Cardiac septum (tissue), 1 donor: Measurements from ENCODE around the gene PWP2. TPM values are rescaled to one million over a fixed set of nuclear protein-coding genes. Genes with fewer than 3 reads are reported as not detected.
"Not testable (repeated sequence)": the region's sequence is repeated elsewhere in the genome, so short reads cannot be mapped to it uniquely, and the experiment has no call there.

Source experiments
- DNase-seq: peaks from one replicate; pipeline ENCODE4 v3.0.0-alpha.2; 2020; ENCODE audit warnings: low spot score
- intact Hi-C: fragments of 100-400 bp; cut with DNase I; formaldehyde crosslinking; loops from one replicate; pipeline ENCODE4 v1.14.0; 2022
- total RNA-seq: library from RNA; stranded (reverse); fragmentation: NEBNext Ultra II Directional; extraction: Animal tissue kit (Norgen Biotek cat#: 25700); gene quantifications from one replicate; pipeline ENCODE4 v1.2.1, GENCODE V29; 2021
- donor health status: DM: no; HTN: no; CAD: no.

Gene PWP2
- total RNA-seq, 1 donor from 2014 or later = 1.6 TPM

GRCh38 chr21:44157439-44158081 lies 50.4 kb downstream of the PWP2 start:
- DNase-seq, intact Hi-C loops: not testable (repeated sequence)

- DNase-seq, intact Hi-C loops: not testable (repeated sequence)
These were observed 50.9 kb downstream of the PWP2 start for GRCh38 chr21:44158082-44158468.

- DNase-seq, intact Hi-C loops: not testable (repeated sequence)
These were observed 52.4 kb downstream of the PWP2 start for GRCh38 chr21:44159349-44160297.

- intact Hi-C loops = not testable (repeated sequence)
These were observed 53.1 kb downstream of the PWP2 start for GRCh38 chr21:44160298-44160672.

GRCh38 chr21:44160821-44161220 lies 53.6 kb downstream of the PWP2 start:
- DNase-seq, intact Hi-C loops: not testable (repeated sequence)

More at GRCh38 chr21:44160298-44160672, 53.1 kb downstream of the PWP2 start:
- DNase-seq = not testable (repeated sequence)

- intact Hi-C loops = not testable (repeated sequence)
These were observed 56.0 kb downstream of the PWP2 start for GRCh38 chr21:44163167-44163653.

GRCh38 chr21:44165933-44166332 lies 58.7 kb downstream of the PWP2 start:
- intact Hi-C loops, DNase-seq: not testable (repeated sequence)

More at GRCh38 chr21:44163167-44163653, 56.0 kb downstream of the PWP2 start:
- DNase-seq = not testable (repeated sequence)

- not testable (repeated sequence) for DNase-seq
These were observed 60.3 kb downstream of the PWP2 start for GRCh38 chr21:44167527-44167926.

GRCh38 chr21:44170326-44170725 lies 63.1 kb downstream of the PWP2 start:
- DNase-seq, intact Hi-C loops: not testable (repeated sequence)

More at GRCh38 chr21:44167527-44167926, 60.3 kb downstream of the PWP2 start:
- intact Hi-C loops = not testable (repeated sequence)

GRCh38 chr21:44170863-44171262 lies 63.7 kb downstream of the PWP2 start:
- intact Hi-C loops = not testable (repeated sequence)
- peak; percentile 63 for DNase-seq

GRCh38 chr21:44171962-44172572 lies 64.9 kb downstream of the PWP2 start:
- intact Hi-C loops, DNase-seq: not testable (repeated sequence)

GRCh38 chr21:44172741-44173140 lies 65.5 kb downstream of the PWP2 start:
- intact Hi-C loops = not testable (repeated sequence)

GRCh38 chr21:44175189-44175588 lies 68.0 kb downstream of the PWP2 start:
- intact Hi-C loops, DNase-seq: not testable (repeated sequence)

More at GRCh38 chr21:44172741-44173140, 65.5 kb downstream of the PWP2 start:
- DNase-seq = not testable (repeated sequence)

GRCh38 chr21:44176127-44176526 lies 68.9 kb downstream of the PWP2 start:
- intact Hi-C loops, DNase-seq: not testable (repeated sequence)

Other genes with a start within 250 kb of the PWP2 start
- gene AGPAT3, start 242.2 kb upstream of the PWP2 start, total RNA-seq = 51.5 TPM
- gene TRAPPC10, start 95.1 kb upstream of the PWP2 start, total RNA-seq = 22.2 TPM
- 11.5 TPM for gene GATD3, start 26.3 kb downstream of the PWP2 start, total RNA-seq
- gene ICOSLG, start 133.5 kb downstream of the PWP2 start, total RNA-seq = 1.5 TPM
- not detected for gene DNMT3L, start 154.5 kb downstream of the PWP2 start, total RNA-seq
- gene AIRE, start 178.5 kb downstream of the PWP2 start, total RNA-seq = 0.11 TPM
- 60.3 TPM for gene PFKL, start 192.7 kb downstream of the PWP2 start, total RNA-seq
- gene CFAP410, start 232.0 kb downstream of the PWP2 start, total RNA-seq = 15.8 TPM
- gene TRPM2, start 246.2 kb downstream of the PWP2 start, total RNA-seq = 1.2 TPM